Neuron (in vitro differentiated cells): ENCODE results near the gene TINAGL1.

Source experiments
- H2AFZ ChIP-seq: one replicate; pipeline ENCODE4 v1.6.1; 2013; ENCODE audit warnings: low read depth, mild to moderate bottlenecking, inconsistent platforms, low read length, moderate library complexity
- H3K27me3 ChIP-seq: one replicate; pipeline ENCODE4 v1.6.1; 2013; ENCODE audit warnings: low read length; ENCODE audit not compliant: insufficient read depth
- H3K36me3 ChIP-seq: one replicate; pipeline ENCODE4 v1.6.1; 2013; ENCODE audit warnings: low read length; ENCODE audit not compliant: insufficient read depth
- H3K4me1 ChIP-seq: one replicate; pipeline ENCODE4 v1.6.1; 2013; ENCODE audit warnings: low read length; ENCODE audit not compliant: insufficient read depth
- H3K4me3 ChIP-seq: 2 replicates; pipeline ENCODE4 v1.5.1; 2013; ENCODE audit warnings: mild to moderate bottlenecking, low read length, moderate library complexity
- H3K9me3 ChIP-seq: one replicate; pipeline ENCODE4 v1.6.1; 2013; ENCODE audit warnings: low read length

The TINAGL1 gene

DNA sequence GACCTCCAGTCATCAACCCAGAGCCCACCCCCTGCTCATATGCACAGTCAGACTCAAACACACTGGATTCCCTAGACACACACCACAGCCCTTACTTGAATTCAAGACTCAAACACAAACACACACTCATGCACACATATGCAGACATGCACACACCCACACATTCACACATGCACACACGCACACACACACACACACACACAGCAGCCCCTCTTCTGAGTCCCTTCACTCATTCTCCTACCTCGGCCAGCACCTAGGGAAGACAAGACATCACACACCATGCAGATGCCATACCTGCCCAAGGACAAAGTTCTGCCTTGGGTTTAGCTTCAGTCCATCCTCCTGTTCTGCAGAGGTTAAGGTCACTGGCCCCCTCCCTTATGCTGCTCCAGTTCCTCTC, 39.6 kb downstream of the TINAGL1 start:
- Histone ChIP-seq H2AFZ (no peak overlapping the region), H3K27me3 (peaks cover 26% of the 10 kb centered on the region), H3K4me1 (peaks cover 12% of the 10 kb centered on the region), H3K9me3 (no peaks in the 10 kb centered on the region), H3K4me3 (no peak overlapping the region), H3K36me3 (no peaks in the 10 kb centered on the region)

DNA sequence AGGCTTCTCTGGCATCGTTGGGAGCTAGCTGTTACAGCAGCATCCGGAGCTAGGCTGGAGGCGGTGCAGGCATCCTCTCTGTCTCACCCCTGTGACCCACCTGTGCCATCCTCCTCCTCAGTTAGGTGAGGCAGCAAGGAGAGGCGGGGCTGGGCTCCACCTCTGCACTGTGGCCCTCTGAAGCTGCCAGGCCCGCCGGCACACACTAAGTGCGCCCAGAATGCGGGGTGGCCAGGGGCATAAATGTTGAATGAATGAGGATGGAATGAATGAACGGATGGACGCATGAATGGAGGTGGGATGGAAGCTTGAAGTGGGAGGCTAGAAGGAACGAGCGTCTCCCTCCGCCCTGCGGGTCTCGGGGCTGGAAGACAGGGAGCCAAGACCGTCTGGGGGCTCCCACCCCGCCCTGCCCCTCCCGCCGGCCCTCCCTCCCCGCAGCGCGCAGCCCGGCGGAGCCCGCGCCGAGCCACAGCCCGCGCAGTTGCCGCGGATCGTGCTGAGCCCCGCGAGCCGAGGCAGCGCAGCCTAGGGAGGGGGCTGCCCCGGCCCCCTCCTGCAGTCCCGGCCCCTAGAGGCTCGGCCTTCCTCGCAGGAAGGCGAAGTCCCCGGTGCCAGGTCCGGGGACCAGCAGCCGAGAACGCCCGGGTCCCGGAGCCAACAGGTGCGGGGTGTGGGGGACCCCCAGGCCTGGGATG, 41.1 kb downstream of the TINAGL1 start, which contains the start of gene HCRTR1:
Gene HCRTR1 (plus strand): TSS at position 472 of the 698 bp plus-strand sequence. CDS start 1,504 bp downstream, outside the sequence.
- Histone ChIP-seq H3K4me1 (peaks cover 12% of the 10 kb centered on the region), H2AFZ (peak within 1 kb of the TSS; percentile 73), H3K9me3 (no peaks in the 10 kb centered on the region), H3K36me3 (no peaks in the 10 kb centered on the region), H3K4me3 (peak within 1 kb of the TSS; percentile 39), H3K27me3 (peaks cover 26% of the 10 kb centered on the region)

DNA sequence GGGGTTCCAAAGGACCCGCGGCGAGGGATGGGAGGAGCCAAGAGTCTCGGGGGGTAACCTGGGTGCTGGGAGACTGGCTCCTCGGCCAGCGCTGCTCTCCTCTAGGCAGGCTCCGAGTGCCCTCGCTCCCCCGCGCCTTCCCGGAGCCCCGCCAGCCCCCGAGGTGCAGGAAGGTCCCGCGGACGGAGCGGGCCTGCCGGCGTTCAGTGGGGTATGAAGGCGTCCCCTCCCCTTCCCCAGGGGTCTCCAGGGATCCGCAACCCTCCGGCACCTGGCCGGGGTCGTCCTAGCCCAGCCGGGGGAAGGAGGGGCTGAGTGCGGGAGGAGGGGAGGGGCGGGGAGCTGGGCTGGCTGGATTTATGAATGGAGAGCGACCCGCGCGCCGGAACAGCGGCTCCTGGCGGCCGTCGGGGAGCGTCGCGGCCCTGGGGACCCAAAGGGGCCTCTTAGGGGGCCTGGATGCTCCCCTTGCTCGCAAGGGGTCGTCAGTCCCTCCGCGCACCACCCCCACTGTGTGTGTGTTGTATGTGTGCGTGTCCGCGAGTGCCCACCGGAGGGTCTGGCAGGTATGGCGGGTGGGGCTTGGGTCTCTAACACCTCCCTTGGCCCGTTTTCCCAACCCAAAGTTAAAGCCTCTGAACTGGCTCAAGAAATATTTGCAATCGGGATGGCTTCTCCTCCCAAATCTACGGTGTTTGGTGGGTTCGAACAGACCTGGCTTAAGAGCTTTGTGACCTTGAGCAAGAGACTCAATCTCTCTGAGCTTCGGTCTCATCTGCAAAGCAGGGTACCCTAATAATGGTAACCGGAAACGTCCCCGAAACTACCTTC, 41.8 kb downstream of the TINAGL1 start:
- H3K4me3 ChIP-seq, result peak overlapping the region; percentile 39
- H3K27me3 ChIP-seq, result peaks cover 26% of the 10 kb centered on the region
- no peaks in the 10 kb centered on the region for H3K9me3 ChIP-seq
- peaks cover 12% of the 10 kb centered on the region for H3K4me1 ChIP-seq
- H3K36me3 ChIP-seq, result no peaks in the 10 kb centered on the region
- peak overlapping the region; percentile 73 for H2AFZ ChIP-seq

DNA sequence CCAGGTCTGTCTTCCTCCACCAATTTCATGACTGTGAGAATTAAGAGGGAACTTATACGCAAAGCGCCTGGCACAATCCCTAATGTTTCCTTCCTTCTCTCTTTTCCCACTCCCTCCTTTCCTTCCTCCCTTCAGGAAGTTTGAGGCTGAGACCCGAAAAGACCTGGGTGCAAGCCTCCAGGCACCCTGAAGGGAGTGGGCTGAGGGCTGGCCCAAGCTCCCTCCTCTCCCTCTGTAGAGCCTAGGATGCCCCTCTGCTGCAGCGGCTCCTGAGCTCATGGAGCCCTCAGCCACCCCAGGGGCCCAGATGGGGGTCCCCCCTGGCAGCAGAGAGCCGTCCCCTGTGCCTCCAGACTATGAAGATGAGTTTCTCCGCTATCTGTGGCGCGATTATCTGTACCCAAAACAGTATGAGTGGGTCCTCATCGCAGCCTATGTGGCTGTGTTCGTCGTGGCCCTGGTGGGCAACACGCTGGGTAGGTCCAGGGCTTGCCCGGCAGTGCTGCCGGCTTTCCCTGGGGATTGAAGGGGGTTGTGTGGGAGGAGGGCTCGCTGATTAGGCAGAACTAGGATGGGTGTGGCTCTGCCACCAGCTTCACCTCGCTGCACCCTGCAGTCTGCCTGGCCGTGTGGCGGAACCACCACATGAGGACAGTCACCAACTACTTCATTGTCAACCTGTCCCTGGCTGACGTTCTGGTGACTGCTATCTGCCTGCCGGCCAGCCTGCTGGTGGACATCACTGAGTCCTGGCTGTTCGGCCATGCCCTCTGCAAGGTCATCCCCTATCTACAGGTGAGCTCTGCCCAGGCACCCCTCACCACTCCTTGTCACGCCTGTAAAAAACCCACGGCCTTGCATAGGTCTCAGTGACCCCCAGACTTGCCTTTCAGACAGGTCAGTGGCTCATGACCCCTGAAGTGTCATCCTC, 42.9 kb downstream of the TINAGL1 start:
- Histone ChIP-seq H3K27me3 (peaks cover 25% of the 10 kb centered on the region), H3K4me1 (peaks cover 12% of the 10 kb centered on the region), H3K4me3 (no peak overlapping the region), H2AFZ (no peak overlapping the region), H3K9me3 (no peaks in the 10 kb centered on the region), H3K36me3 (no peaks in the 10 kb centered on the region)

DNA sequence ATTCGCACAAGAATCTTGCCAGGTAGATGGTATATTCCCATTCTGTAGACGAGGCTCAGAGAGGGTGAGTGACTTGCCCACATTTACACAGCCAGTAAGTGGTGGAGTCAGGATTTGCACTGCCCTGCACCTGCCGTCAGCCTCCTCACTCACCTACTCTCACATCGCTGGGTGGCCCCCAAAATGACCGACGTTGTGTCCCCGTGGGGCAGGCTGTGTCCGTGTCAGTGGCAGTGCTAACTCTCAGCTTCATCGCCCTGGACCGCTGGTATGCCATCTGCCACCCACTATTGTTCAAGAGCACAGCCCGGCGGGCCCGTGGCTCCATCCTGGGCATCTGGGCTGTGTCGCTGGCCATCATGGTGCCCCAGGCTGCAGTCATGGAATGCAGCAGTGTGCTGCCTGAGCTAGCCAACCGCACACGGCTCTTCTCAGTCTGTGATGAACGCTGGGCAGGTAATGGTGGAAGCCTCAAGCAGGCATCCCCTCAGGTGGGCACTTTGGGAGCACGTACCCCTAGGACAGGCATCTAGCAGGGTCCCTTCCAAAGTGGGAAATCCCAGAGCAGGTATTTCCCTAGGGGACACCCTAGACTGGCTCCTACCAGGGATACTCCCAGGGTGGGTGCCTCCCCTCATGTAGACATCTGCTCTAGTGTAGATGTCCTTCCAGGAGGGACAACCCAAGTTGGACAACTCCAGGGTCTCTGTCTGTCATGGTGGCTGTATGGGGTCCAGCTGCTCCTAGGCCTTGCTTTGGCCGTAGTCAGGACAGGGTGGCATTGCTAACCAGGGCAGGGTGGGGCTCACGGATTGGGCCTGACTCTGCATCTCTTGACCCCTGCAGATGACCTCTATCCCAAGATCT, 44.5 kb downstream of the TINAGL1 start:
- no peaks in the 10 kb centered on the region for H3K36me3 ChIP-seq
- H3K4me3 ChIP-seq, result no peak overlapping the region
- H3K4me1 ChIP-seq, result peaks cover 6% of the 10 kb centered on the region
- no peaks in the 10 kb centered on the region for H3K9me3 ChIP-seq
- no peak overlapping the region for H2AFZ ChIP-seq
- peaks cover 16% of the 10 kb centered on the region for H3K27me3 ChIP-seq

DNA sequence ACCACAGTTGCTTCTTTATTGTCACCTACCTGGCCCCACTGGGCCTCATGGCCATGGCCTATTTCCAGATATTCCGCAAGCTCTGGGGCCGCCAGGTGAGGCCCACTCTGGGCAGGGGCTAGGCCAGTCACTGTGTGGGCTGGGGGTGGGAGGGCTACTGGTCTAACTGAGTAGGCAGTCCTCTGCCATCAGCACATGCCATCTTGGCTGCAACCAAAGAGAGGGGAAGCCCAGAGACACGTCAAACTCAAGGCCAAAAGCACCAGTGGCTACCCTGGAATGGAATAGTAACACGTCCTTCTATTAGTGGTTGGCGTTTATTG, 45.1 kb downstream of the TINAGL1 start:
- no peak overlapping the region for H3K4me3 ChIP-seq
- no peaks in the 10 kb centered on the region for H3K36me3 ChIP-seq
- H2AFZ ChIP-seq, result no peak overlapping the region
- no peaks in the 10 kb centered on the region for H3K9me3 ChIP-seq
- H3K4me1 ChIP-seq, result peaks cover 8% of the 10 kb centered on the region
- H3K27me3 ChIP-seq, result peaks cover 10% of the 10 kb centered on the region

DNA sequence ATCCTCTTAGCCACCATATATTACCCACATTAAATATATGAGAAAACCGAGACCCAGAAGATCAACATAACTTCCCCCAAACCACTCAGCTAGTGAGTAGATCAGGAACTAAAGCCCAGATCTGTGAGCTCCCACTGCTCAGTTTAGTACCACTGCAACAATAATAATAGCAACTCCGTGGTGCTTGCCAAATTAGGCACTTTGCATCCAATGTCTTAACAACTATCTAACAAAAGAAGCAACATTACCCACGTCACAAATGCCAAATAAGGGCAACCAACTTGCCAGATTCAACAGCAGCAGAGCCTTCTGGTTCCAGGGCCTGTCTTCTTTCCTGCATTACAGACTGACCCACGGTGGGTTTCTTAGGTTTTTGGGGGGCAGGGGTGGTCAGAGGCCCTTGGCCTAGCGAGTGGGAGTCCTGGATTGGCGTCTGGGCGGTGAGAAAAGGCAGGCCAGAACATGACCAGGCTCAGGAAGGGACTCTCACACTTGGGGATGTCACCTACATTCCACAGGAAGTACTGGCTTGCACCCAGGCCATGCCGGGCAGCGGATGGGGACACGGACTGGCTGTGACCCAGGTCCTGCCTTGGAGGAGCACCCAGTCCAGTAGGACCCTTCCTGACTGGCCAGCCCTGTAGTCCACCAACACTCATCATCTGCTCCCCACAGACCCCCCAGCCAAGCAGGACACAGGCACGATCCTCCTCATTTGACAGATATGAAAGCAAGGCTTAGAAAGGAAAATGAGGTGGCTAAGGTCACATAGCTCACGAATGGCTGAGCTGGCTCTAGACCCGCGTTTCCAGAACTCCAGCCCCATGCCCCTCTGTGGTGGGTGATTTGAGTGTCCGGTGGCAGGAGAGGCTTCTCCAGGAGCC, 45.8 kb downstream of the TINAGL1 start:
- H2AFZ ChIP-seq, result no peak overlapping the region
- H3K36me3 ChIP-seq, result no peaks in the 10 kb centered on the region
- no peaks in the 10 kb centered on the region for H3K9me3 ChIP-seq
- H3K4me1 ChIP-seq, result peaks cover 8% of the 10 kb centered on the region
- no peak overlapping the region for H3K4me3 ChIP-seq
- H3K27me3 ChIP-seq, result peaks cover 3% of the 10 kb centered on the region

DNA sequence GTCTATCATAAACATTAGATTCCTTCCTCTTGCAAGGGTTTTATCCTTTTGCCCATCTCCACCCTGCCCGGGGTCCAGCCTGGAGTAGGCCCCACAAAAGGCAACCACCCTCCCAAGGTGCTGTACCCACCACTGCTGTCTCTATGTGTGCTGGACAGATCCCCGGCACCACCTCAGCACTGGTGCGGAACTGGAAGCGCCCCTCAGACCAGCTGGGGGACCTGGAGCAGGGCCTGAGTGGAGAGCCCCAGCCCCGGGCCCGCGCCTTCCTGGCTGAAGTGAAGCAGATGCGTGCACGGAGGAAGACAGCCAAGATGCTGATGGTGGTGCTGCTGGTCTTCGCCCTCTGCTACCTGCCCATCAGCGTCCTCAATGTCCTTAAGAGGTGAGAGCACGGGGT, 47.0 kb downstream of the TINAGL1 start:
- H2AFZ ChIP-seq, result no peak overlapping the region
- H3K4me1 ChIP-seq, result peaks cover 2% of the 10 kb centered on the region
- no peaks in the 10 kb centered on the region for H3K9me3 ChIP-seq
- H3K4me3 ChIP-seq, result no peak overlapping the region
- H3K27me3 ChIP-seq, result no peaks in the 10 kb centered on the region
- H3K36me3 ChIP-seq, result peaks cover 5% of the 10 kb centered on the region

DNA sequence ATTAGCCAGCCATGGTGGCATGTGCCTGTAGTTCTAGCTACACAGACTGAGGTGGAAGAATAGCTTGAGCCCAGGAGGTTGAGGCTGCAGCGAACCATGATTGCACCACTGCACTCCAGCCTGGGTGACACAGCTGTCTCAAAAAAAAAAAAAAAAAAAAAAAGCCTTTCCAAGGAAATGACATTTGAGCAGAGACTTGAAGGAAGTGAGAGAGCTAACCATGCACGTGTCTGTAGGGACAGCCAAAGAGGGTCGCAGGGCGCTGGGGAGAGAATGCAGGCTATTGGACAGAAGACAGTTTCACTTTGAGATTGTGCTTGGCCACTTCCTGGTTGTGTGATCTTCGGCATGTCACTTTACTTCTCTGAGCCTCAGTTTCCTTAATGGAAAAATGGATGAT, 48.0 kb downstream of the TINAGL1 start:
- Histone ChIP-seq H3K4me3 (no peak overlapping the region), H2AFZ (no peak overlapping the region), H3K36me3 (peaks cover 13% of the 10 kb centered on the region), H3K27me3 (no peaks in the 10 kb centered on the region), H3K4me1 (peaks cover 2% of the 10 kb centered on the region), H3K9me3 (no peaks in the 10 kb centered on the region)

DNA sequence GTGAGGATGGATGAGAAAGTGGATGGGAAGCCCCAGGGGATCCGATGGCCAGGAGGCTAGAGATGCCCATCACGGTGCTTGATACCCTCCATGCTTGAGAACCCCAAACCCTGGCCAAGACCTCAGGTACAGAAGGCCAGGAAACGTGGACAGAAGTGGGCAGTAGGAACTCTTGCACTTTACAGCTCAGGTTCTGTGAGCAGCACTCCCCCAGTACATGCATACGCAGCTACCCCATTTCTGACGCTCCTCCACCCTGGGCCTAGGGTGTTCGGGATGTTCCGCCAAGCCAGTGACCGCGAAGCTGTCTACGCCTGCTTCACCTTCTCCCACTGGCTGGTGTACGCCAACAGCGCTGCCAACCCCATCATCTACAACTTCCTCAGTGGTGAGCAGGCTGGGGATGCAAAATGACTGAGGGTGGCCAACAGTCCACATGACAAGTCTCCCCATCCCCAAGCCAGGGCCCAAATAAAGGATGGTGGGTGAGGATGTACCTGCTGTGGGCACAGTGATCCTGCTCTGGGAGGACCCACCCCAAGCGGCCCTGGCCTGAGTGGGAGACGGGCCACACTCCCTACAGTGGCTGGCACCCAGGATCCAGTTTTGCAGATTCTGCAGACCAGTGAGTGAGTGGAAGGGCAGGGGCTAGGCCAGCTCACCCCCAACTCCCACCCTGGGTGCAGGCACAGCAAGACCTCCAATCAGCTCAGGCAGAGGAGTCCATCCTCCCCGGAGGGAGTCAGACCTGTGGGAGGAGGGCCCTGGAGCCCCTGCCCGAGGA, 48.6 kb downstream of the TINAGL1 start:
- no peak overlapping the region for H3K4me3 ChIP-seq
- H3K27me3 ChIP-seq, result no peaks in the 10 kb centered on the region
- no peaks in the 10 kb centered on the region for H3K9me3 ChIP-seq
- peaks cover 19% of the 10 kb centered on the region for H3K36me3 ChIP-seq
- peaks cover 2% of the 10 kb centered on the region for H3K4me1 ChIP-seq
- no peak overlapping the region for H2AFZ ChIP-seq

DNA sequence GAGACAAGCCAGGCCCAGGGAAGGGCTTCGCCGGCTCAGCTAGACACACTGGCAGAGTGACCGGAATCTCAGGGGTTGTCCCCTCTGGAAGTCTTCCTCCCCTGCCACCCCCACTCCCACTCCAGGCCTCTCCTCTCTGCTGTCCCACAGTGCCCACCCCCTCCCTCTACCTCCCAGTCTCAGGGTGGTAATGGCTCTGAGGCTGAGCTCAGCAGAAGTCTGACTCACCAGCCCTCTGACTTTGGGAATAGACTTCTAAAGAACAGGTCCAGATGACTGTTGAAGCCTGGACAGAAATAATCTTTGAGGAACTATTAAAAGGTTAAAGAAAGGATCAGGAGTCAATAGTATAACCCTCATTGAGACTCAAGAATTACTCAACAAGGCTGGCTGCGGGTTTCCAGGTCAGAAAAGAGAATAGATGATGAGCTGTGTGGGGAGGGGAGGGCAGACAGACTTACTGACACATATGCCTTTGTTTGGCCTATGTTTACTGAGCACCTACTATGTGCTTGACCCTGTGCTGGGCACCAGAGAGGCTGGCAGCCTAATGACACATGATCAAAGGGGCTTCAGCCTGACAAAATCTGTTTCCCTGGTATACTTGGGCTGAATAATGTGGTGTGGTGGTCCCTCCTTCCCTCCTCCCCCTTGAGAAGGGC, 49.4 kb downstream of the TINAGL1 start:
- Histone ChIP-seq H3K4me1 (peaks cover 2% of the 10 kb centered on the region), H3K4me3 (no peak overlapping the region), H3K27me3 (no peaks in the 10 kb centered on the region), H3K36me3 (peaks cover 27% of the 10 kb centered on the region), H3K9me3 (no peaks in the 10 kb centered on the region), H2AFZ (no peak overlapping the region)
